ENCODE data around the gene CIZ1. TPM values are rescaled to one million over a fixed set of nuclear protein-coding genes. Genes with fewer than 3 reads are reported as not detected.
A peak's percentile ranks its signal among the peaks of the same experiment; 100 is the strongest.

Gene CIZ1
- total and polyA plus RNA-seq, 9 of the 15 experiments (the other 6 are each of a cell fraction or from before 2014, with no cell fraction given) = 6.6 to 329 (median 87.8) TPM

- 0 out of 2 replicates have a peak, but pooled peaks have one; percentile 83 for TF ChIP-seq ZBTB9 (CRISPR knock-in tag; IDR thresholded peaks at IDR 0.05)
- TF ChIP-seq BHLHE40 (IDR thresholded peaks at IDR 0.05; ENCODE audit: low read length) = no peak; the same call in 1 of the 2 replicates
- peak; percentile 19; the same call in 1 of the 2 replicates for TF ChIP-seq MEF2D (tag; conservative IDR thresholded peaks at IDR 0.05; ENCODE audit: low read depth)
- TF ChIP-seq ZNF561 (CRISPR knock-in tag; conservative IDR thresholded peaks at IDR 0.05) = no peak
- no peak for TF ChIP-seq NKRF (IDR thresholded peaks at IDR 0.05; ENCODE audit: borderline replicate concordance)
- TF ChIP-seq TFE3 (CRISPR knock-in tag; IDR thresholded peaks at IDR 0.05) = no peak
- no peak for TF ChIP-seq KLF1 (tag; IDR thresholded peaks at IDR 0.05)
- TF ChIP-seq KLF16 (IDR thresholded peaks at IDR 0.05) = no peak
- TF ChIP-seq E2F4 (CRISPR knock-in tag; IDR thresholded peaks at IDR 0.05; ENCODE audit: low read depth) = no peak
- no peak for TF ChIP-seq MTA2 (IDR thresholded peaks at IDR 0.05; ENCODE audit: low read depth)
Observed at GRCh38 chr9:128218172-128218517, 26.8 kb upstream of the CIZ1 start (continued).

Data from K562 (cell line).